ENCODE measurements around the gene TUBB2B.

- TF ChIP-seq, protein P1, sequence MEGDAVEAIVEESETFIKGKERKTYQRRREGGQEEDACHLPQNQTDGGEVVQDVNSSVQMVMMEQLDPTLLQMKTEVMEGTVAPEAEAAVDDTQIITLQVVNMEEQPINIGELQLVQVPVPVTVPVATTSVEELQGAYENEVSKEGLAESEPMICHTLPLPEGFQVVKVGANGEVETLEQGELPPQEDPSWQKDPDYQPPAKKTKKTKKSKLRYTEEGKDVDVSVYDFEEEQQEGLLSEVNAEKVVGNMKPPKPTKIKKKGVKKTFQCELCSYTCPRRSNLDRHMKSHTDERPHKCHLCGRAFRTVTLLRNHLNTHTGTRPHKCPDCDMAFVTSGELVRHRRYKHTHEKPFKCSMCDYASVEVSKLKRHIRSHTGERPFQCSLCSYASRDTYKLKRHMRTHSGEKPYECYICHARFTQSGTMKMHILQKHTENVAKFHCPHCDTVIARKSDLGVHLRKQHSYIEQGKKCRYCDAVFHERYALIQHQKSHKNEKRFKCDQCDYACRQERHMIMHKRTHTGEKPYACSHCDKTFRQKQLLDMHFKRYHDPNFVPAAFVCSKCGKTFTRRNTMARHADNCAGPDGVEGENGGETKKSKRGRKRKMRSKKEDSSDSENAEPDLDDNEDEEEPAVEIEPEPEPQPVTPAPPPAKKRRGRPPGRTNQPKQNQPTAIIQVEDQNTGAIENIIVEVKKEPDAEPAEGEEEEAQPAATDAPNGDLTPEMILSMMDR (IDR thresholded peaks at IDR 0.05), result no peak
- no peak for TF ChIP-seq POLR2AphosphoS5 (IDR thresholded peaks at IDR 0.05)
- no peak for TF ChIP-seq POLR2A (IDR thresholded peaks at IDR 0.05)
These were observed 6.5 kb upstream of the TUBB2B start for GRCh38 chr6:3233904-3234303.

Measured in upper lobe of left lung (tissue), 4 donors.